Glutamatergic neuron (in vitro differentiated cells): Measurements from ENCODE around the gene PRCD. TPM values are rescaled to one million over a fixed set of nuclear protein-coding genes. Genes with fewer than 3 reads are reported as not detected.

ENCODE experiments used
- DNase-seq: peaks from one replicate; pipeline ENCODE4 v3.0.0; 2022
- H3K27ac Mint-ChIP-seq: one replicate; pipeline ENCODE4 v1.8.0; 2020; ENCODE audit warnings: mild to moderate bottlenecking, mixed read lengths, inconsistent platforms; ENCODE audit not compliant: unreplicated experiment
- H3K27me3 Mint-ChIP-seq: one replicate; pipeline ENCODE4 v1.8.0; 2020; ENCODE audit warnings: mild to moderate bottlenecking, moderate library complexity, mixed read lengths, inconsistent platforms; ENCODE audit not compliant: unreplicated experiment
- H3K36me3 Mint-ChIP-seq: one replicate; pipeline ENCODE4 v1.8.0; 2020; ENCODE audit warnings: mild to moderate bottlenecking, mixed read lengths, inconsistent platforms; ENCODE audit not compliant: unreplicated experiment
- H3K4me1 Mint-ChIP-seq: one replicate; pipeline ENCODE4 v1.8.0; 2020; ENCODE audit warnings: mild to moderate bottlenecking, low read depth, mixed read lengths, inconsistent platforms; ENCODE audit not compliant: unreplicated experiment
- H3K4me3 Mint-ChIP-seq: one replicate; pipeline ENCODE4 v1.8.0; 2020; ENCODE audit warnings: mild to moderate bottlenecking, mixed read lengths, inconsistent platforms; ENCODE audit not compliant: unreplicated experiment
- H3K9me3 Mint-ChIP-seq: one replicate; pipeline ENCODE4 v1.8.0; 2020; ENCODE audit warnings: mild to moderate bottlenecking, moderate library complexity, mixed read lengths, inconsistent platforms; ENCODE audit not compliant: unreplicated experiment
- total RNA-seq: library from RNA; stranded (reverse); fragmentation: NEBNext Ultra II Directional; extraction: Animal tissue kit (Norgen Biotek cat#: 25700); gene quantifications from one replicate; pipeline ENCODE4 v1.2.1, GENCODE V29; 2021; ENCODE audit not compliant: unreplicated experiment
- TF ChIP-seq, protein P1 (sequence below): fragments of 200-600 bp; sonication (generic); IDR thresholded peaks from one replicate; pipeline ENCODE4 v1.5.0; 2021; ENCODE audit not compliant: partially characterized antibody, unreplicated experiment

PRCD gene
- total RNA-seq, 1 donor from 2014 or later: 1.4 TPM

DNA sequence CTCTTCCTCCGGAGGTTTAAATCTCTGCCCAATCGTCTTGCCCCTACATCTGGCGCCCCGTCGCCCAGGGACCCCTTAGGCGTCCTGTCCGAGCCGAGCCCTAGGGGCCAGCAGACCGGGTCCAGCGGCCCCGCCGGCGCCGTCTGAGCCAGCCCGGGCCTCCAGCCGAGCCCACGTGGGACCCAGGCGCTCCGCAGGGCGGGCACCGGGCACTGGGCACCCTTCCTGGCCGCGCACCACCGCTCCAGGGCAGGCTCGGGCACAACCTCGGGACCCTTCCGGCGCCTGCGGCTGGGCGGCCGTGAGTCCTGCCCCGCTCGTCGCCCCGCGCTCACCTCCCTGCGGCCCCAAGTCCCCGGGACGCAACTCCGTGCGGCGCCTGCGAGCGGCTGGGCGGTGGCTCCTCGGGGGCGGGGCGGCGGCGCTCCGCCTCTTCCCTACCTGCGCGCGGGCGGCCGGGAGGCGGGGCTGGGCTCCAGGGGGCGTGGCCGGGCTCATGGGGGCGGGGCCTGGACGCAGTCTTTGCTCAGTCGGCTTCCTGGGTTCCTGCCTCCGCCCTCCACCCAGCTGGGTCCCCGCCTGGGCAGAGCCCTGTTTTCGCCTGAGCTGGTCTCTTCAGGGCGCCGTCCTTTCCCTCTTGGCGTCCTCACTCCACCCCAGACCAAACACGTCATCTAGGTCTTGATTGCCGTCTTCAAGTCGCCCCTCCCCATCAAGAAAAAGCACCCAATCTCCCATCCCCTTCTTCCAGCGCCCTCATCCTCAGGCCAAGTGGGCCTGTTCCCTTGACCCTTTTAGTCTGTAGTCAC is 38.6 kb upstream of the PRCD start, which contains the start of gene RHBDF2:
Gene RHBDF2 (minus strand): TSS at position 406 of the 809 bp plus-strand sequence. CDS start 19,899 bp downstream, outside the sequence.
- peak within 1 kb of the TSS; percentile 90 for H3K4me3 Mint-ChIP-seq
- peak; percentile 78 for DNase-seq
- H3K9me3 Mint-ChIP-seq: peaks cover 7% of the 10 kb centered on the region
- TF ChIP-seq, protein P1, sequence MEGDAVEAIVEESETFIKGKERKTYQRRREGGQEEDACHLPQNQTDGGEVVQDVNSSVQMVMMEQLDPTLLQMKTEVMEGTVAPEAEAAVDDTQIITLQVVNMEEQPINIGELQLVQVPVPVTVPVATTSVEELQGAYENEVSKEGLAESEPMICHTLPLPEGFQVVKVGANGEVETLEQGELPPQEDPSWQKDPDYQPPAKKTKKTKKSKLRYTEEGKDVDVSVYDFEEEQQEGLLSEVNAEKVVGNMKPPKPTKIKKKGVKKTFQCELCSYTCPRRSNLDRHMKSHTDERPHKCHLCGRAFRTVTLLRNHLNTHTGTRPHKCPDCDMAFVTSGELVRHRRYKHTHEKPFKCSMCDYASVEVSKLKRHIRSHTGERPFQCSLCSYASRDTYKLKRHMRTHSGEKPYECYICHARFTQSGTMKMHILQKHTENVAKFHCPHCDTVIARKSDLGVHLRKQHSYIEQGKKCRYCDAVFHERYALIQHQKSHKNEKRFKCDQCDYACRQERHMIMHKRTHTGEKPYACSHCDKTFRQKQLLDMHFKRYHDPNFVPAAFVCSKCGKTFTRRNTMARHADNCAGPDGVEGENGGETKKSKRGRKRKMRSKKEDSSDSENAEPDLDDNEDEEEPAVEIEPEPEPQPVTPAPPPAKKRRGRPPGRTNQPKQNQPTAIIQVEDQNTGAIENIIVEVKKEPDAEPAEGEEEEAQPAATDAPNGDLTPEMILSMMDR: no peak
- H3K27me3 Mint-ChIP-seq: peaks cover 12% of the 10 kb centered on the region
- no peak within 1 kb of the TSS for H3K27ac Mint-ChIP-seq
- no peaks in the 10 kb centered on the region for H3K36me3 Mint-ChIP-seq
- H3K4me1 Mint-ChIP-seq: peaks cover 16% of the 10 kb centered on the region

DNA sequence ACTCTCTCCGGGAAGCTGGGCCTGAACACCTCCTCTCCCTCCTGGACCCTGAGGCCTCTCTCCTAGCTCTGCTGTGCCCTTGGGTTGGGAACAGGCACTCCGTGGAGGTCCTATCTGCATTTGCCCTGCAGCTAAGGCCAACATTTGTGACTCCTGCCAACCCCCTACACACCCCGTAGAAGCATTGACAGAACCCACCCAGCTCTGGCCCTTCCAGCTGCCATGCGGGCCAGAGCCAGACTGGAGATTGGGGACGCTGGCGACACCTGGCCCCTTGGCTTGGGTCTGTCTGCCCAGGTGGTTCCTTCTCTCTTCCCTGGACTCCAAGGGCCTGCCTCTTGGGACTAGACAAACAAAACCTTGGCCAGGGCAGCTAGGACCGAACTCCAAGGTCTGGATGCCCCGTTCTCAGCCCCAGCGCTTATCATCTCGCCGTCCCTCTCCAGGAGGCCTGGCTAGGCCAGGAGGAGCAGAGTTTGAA is 38.0 kb upstream of the PRCD start:
- Mint-ChIP-seq H3K9me3 (peaks cover 7% of the 10 kb centered on the region), H3K27ac (no peak overlapping the region), H3K4me3 (peak overlapping the region; percentile 90), H3K4me1 (peaks cover 16% of the 10 kb centered on the region), H3K36me3 (no peaks in the 10 kb centered on the region), H3K27me3 (peaks cover 12% of the 10 kb centered on the region)
- DNase-seq: no peak
- TF ChIP-seq, protein P1: no peak

DNA sequence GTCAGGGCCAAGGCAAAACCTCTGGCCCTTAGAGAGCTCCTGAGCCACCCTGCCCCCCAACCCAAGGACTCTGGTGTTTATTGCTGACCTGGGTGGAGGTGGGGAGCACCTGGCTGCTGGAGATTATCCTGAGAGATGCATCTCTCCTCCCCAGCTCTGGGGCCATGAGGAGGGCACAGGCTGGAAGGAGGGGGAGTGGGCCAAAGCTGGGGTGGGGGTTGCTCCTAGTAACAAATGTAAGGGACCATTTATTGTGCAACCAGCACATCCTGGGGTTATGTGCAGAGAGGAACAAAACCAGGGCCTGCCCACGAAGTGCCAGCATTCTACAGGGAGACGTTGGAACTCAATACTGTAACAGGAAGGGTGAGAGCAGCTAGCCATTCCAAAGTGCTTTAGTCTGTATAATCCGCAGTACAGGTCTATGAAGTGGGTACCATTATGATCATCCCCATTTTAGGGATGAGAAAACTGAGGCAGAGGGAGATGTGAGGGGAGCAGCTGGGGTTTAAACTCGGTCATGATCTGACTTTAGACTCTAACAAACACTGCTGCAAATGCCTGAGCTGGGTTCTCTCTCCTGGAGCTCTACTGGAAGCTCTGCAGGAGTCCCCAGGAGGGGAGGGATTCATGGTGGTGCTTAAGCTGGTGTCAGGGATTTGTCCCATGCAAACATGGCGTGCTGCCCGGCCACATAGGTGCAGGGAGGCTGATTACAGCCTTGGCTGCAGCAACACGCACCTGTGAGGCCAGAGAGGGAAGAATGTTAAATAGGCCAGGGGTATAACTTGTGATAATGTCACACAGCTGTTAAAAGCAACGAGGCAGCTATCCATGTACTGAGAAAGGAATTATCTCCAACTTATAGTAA is 37.3 kb upstream of the PRCD start:
- H3K9me3 Mint-ChIP-seq: peaks cover 7% of the 10 kb centered on the region
- TF ChIP-seq, protein P1: no peak
- H3K4me1 Mint-ChIP-seq: peaks cover 16% of the 10 kb centered on the region
- H3K4me3 Mint-ChIP-seq: no peak overlapping the region
- peaks cover 12% of the 10 kb centered on the region for H3K27me3 Mint-ChIP-seq
- DNase-seq: no peak
- no peaks in the 10 kb centered on the region for H3K36me3 Mint-ChIP-seq
- H3K27ac Mint-ChIP-seq: no peak overlapping the region

DNA sequence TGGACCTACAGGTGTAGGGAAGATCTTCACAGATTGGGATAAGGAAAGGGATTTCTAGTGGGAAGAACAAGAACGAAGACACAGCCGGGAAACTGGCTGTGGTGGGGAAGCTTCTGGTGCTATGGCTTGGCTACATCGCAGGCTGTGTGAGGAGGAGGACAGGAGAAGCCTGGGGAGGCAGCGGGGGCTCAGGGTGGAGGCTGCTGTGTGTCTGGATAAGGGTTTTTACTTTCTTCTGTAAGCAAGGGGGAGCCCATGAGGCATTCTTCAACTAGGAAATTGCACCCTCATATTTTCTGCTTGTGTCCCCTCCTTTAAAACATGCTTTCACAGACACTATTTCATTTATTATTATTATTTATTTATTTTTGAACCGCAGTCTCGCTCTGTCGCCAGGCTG is 35.7 kb upstream of the PRCD start:
- Mint-ChIP-seq H3K4me1 (peaks cover 2% of the 10 kb centered on the region), H3K27me3 (peaks cover 9% of the 10 kb centered on the region), H3K36me3 (no peaks in the 10 kb centered on the region), H3K27ac (no peak overlapping the region), H3K4me3 (no peak overlapping the region), H3K9me3 (peaks cover 4% of the 10 kb centered on the region)
- TF ChIP-seq, protein P1: no peak
- no peak for DNase-seq
